ENCODE data around the gene NKTR.

- TF ChIP-seq PPARD (CRISPR knock-in tag; IDR thresholded peaks at IDR 0.05), result no peak
- TF ChIP-seq CTCF (IDR thresholded peaks at IDR 0.05 in 2 of 3, conservative IDR thresholded peaks at IDR 0.05 in 1 of 3; ENCODE audit: insufficient read depth in 2 of 3, low read depth in 1 of 3, low read length in 3 of 3), result no peak
Observed at GRCh38 chr3:42662813-42663535, 62.5 kb downstream of the NKTR start.

Measured in K562 (cell line).